Measurements from ENCODE around the gene RHOBTB1. TPM values are rescaled to one million over a fixed set of nuclear protein-coding genes. Genes with fewer than 3 reads are reported as not detected.

RHOBTB1 gene
- total RNA-seq, 4 donors from 2014 or later: 22.2 to 47.7 (median 33.5) TPM

GRCh38 chr10:60958892-60959601 lies 15.1 kb upstream of the RHOBTB1 start:
- peaks cover 2 to 6% of the 10 kb centered on the region in 2 donors for H3K4me1 ChIP-seq
- TF ChIP-seq CTCF (IDR thresholded peaks at IDR 0.05 in 4 of 5, conservative IDR thresholded peaks at IDR 0.05 in 1 of 5) (no peak), POLR2A (IDR thresholded peaks at IDR 0.05) (no peak)
- no peaks in the 10 kb centered on the region for H3K36me3 ChIP-seq
- DNase-seq: no peak
- no peaks in the 10 kb centered on the region for H3K9me3 ChIP-seq
- in situ Hi-C loops (cut with MboI; ENCODE audit: low sequenced_read_pairs in 4 of 4) (loop anchor here in 1 of 4 donors (25.0 kb wide), 1 partner anchor 328 kb away; no protein-coding TSS in a partner anchor), intact Hi-C loops (cut with DNase I; ENCODE audit: low total_unique reads) (no loop called here)
- no peak overlapping the region for H3K4me3 ChIP-seq
- H3K27ac ChIP-seq: no peak overlapping the region
- no peak for ATAC-seq
- H3K27me3 ChIP-seq: no peaks in the 10 kb centered on the region

- no peak overlapping the region for H3K27ac ChIP-seq
- no peak for DNase-seq
- H3K36me3 ChIP-seq: no peaks in the 10 kb centered on the region
- no peak for TF ChIP-seq CTCF (IDR thresholded peaks at IDR 0.05 in 4 of 5, conservative IDR thresholded peaks at IDR 0.05 in 1 of 5)
- no peak for TF ChIP-seq POLR2A (IDR thresholded peaks at IDR 0.05)
- H3K9me3 ChIP-seq: no peaks in the 10 kb centered on the region
- intact Hi-C loops (cut with DNase I; ENCODE audit: low total_unique reads) (no loop called here), in situ Hi-C loops (cut with MboI; ENCODE audit: low sequenced_read_pairs in 4 of 4) (loop anchor here in 1 of 4 donors (25.0 kb wide), 1 partner anchor 330 kb away; no protein-coding TSS in a partner anchor)
- H3K4me3 ChIP-seq: no peak overlapping the region
- ATAC-seq: no peak
- no peaks in the 10 kb centered on the region for H3K4me1 ChIP-seq
- H3K27me3 ChIP-seq: no peaks in the 10 kb centered on the region
These were observed 13.8 kb upstream of the RHOBTB1 start for GRCh38 chr10:60957667-60958221.

- Histone ChIP-seq H3K4me3 (no peak overlapping the region), H3K27me3 (no peaks in the 10 kb centered on the region), H3K4me1 (no peaks in the 10 kb centered on the region), H3K36me3 (no peaks in the 10 kb centered on the region), H3K9me3 (no peaks in the 10 kb centered on the region), H3K27ac (no peak overlapping the region)
- intact Hi-C loops (cut with DNase I; ENCODE audit: low total_unique reads) (no loop called here), in situ Hi-C loops (cut with MboI; ENCODE audit: low sequenced_read_pairs in 4 of 4) (loop anchor here in 1 of 4 donors (25.0 kb wide), 1 partner anchor 331 kb away; no protein-coding TSS in a partner anchor)
- ATAC-seq (no peak), DNase-seq (no peak)
- TF ChIP-seq POLR2A (IDR thresholded peaks at IDR 0.05) (no peak), CTCF (IDR thresholded peaks at IDR 0.05 in 4 of 5, conservative IDR thresholded peaks at IDR 0.05 in 1 of 5) (no peak)
These were observed 12.0 kb upstream of the RHOBTB1 start for GRCh38 chr10:60955957-60956425.

GRCh38 chr10:60955316-60955715 lies 11.3 kb upstream of the RHOBTB1 start:
- TF ChIP-seq CTCF (IDR thresholded peaks at IDR 0.05 in 4 of 5, conservative IDR thresholded peaks at IDR 0.05 in 1 of 5): no peak
- TF ChIP-seq POLR2A (IDR thresholded peaks at IDR 0.05): no peak
- no peaks in the 10 kb centered on the region for H3K4me1 ChIP-seq
- H3K36me3 ChIP-seq: no peaks in the 10 kb centered on the region
- no peak overlapping the region for H3K27ac ChIP-seq
- DNase-seq: no peak
- no peak for ATAC-seq
- no peak overlapping the region for H3K4me3 ChIP-seq
- no peaks in the 10 kb centered on the region for H3K27me3 ChIP-seq
- intact Hi-C loops (cut with DNase I; ENCODE audit: low total_unique reads) (no loop called here), in situ Hi-C loops (cut with MboI; ENCODE audit: low sequenced_read_pairs in 4 of 4) (loop anchor here in 1 of 4 donors (25.0 kb wide), 1 partner anchor 332 kb away; no protein-coding TSS in a partner anchor)
- H3K9me3 ChIP-seq: no peaks in the 10 kb centered on the region
